H1 (cell line): Measurements from ENCODE around the gene CNTF. TPM values are rescaled to one million over a fixed set of nuclear protein-coding genes. Genes with fewer than 3 reads are reported as not detected.

Experiments used
- ATF3 ChIP-seq: IDR thresholded peaks from 2 replicates; pipeline ENCODE4 v1.6.1; 2011; ENCODE audit warnings: low read depth, mild to moderate bottlenecking, low read length; ENCODE audit not compliant: insufficient read depth
- CEBPB ChIP-seq: IDR thresholded peaks from 2 replicates; pipeline ENCODE4 v1.6.1; 2012; ENCODE audit warnings: low read depth, low read length
- CHD1 ChIP-seq: IDR thresholded peaks from 2 replicates; pipeline ENCODE4 v1.6.1; 2012; ENCODE audit warnings: low read depth, low read length, improper control_type of control experiment
- CREB1 ChIP-seq: IDR thresholded peaks from 2 replicates; pipeline ENCODE4 v1.6.1; 2012; ENCODE audit warnings: inconsistent platforms
- CTBP2 ChIP-seq: IDR thresholded peaks from 2 replicates; pipeline ENCODE4 v1.7.0; 2011; ENCODE audit warnings: borderline replicate concordance, mild to moderate bottlenecking, moderate library complexity, mixed read lengths, low read length; ENCODE audit not compliant: insufficient read depth, insufficient read length
- EP300 ChIP-seq, 2 experiments: IDR thresholded peaks; 1 replicate in 1 of 2; 2 replicates in 1 of 2; pipeline ENCODE4 v1.6.1; 2011 to 2012; ENCODE audit warnings: low read depth in 2 of 2, low read length in 2 of 2, mild to moderate bottlenecking in 2 of 2, borderline replicate concordance in 1 of 2, inconsistent platforms in 1 of 2, moderate library complexity in 1 of 2
- KDM5A ChIP-seq: fragments of 200-600 bp; IDR thresholded peaks from 2 replicates; pipeline ENCODE4 v1.7.1; 2012; ENCODE audit warnings: mild to moderate bottlenecking, low read length, inconsistent platforms, mixed read lengths
- MAFK ChIP-seq: IDR thresholded peaks from 2 replicates; pipeline ENCODE4 v1.6.1; 2012; ENCODE audit warnings: low read depth, mild to moderate bottlenecking, improper control_type of control experiment, low read length
- PHF8 ChIP-seq: fragments of 200-600 bp; sonication (generic); conservative IDR thresholded peaks from 2 replicates; pipeline ENCODE4 v1.7.1; 2012; ENCODE audit warnings: low read depth, mild to moderate bottlenecking, inconsistent platforms, low read length, moderate library complexity
- POLR2A ChIP-seq, 2 experiments: IDR thresholded peaks; 1 replicate in 1 of 2; 2 replicates in 1 of 2; pipeline ENCODE4 v1.6.1; 2011; ENCODE audit warnings: low read depth in 2 of 2, low read length in 2 of 2, mild to moderate bottlenecking in 2 of 2; ENCODE audit errors: control extremely low read depth in 1 of 2
- RAD21 ChIP-seq, 2 experiments: IDR thresholded peaks in 1 of 2; conservative IDR thresholded peaks in 1 of 2; 2 replicates each; pipeline ENCODE4 v1.6.1; 2011; ENCODE audit warnings: low read depth in 2 of 2, low read length in 2 of 2, improper control_type of control experiment in 1 of 2, inconsistent platforms in 1 of 2, mild to moderate bottlenecking in 1 of 2, moderate library complexity in 1 of 2
- RBBP5 ChIP-seq: IDR thresholded peaks from 2 replicates; pipeline ENCODE4 v1.7.1; 2012; ENCODE audit warnings: low read depth, mild to moderate bottlenecking, inconsistent platforms, low read length, moderate library complexity, borderline replicate concordance
- RNF2 ChIP-seq: fragments of 200-900, 300-1000 bp; sonication (generic); IDR thresholded peaks from 2 replicates; pipeline ENCODE4 v1.7.1; 2016; ENCODE audit warnings: borderline replicate concordance, low read depth, mild to moderate bottlenecking, antibody characterized with exemption, low read length; ENCODE audit not compliant: poor library complexity, severe bottlenecking; ENCODE audit errors: missing control alignments
- SAP30 ChIP-seq: fragments of 300-600 bp; sonication (generic); IDR thresholded peaks from 2 replicates; pipeline ENCODE4 v1.7.1; 2012; ENCODE audit warnings: low read length, moderate library complexity, mild to moderate bottlenecking, inconsistent platforms; ENCODE audit not compliant: insufficient read depth, insufficient replicate concordance
- polyA plus RNA-seq, 7 experiments: library from polyadenylated mRNA; depleted of rRNA in 3 of 7; stranded (reverse) in 5 of 7; unstranded in 2 of 7; fragments of >200 nt in 5 of 7; fragments of 200-250 nt in 2 of 7; gene quantifications; 1 replicate in 5 of 7; 2 replicates in 1 of 7; 4 replicates in 1 of 7; pipeline versions ENCODE4 v1.2.1 to v1.2.3, GENCODE V29; 2011 to 2013; ENCODE audit warnings: missing spikeins in 2 of 7, mixed read lengths in 2 of 7
- total RNA-seq: library from RNA; stranded (reverse); fragmentation: NEBNext Ultra II Directional; extraction: Animal tissue kit (Norgen Biotek cat#: 25700); gene quantifications from 2 replicates; pipeline ENCODE4 v1.2.1, GENCODE V29; 2021
- TF ChIP-seq, protein P1 (sequence below): IDR thresholded peaks from 2 replicates; pipeline ENCODE4 v1.6.1; 2012; ENCODE audit warnings: low read length, inconsistent platforms

The CNTF gene
- total and polyA plus RNA-seq, 2 of the 8 experiments (the other 6 are each of a cell fraction or from before 2014, with no cell fraction given) = 0.41 to 1.5 TPM

- peak; percentile 96 for TF ChIP-seq SAP30
- TF ChIP-seq, protein P1, sequence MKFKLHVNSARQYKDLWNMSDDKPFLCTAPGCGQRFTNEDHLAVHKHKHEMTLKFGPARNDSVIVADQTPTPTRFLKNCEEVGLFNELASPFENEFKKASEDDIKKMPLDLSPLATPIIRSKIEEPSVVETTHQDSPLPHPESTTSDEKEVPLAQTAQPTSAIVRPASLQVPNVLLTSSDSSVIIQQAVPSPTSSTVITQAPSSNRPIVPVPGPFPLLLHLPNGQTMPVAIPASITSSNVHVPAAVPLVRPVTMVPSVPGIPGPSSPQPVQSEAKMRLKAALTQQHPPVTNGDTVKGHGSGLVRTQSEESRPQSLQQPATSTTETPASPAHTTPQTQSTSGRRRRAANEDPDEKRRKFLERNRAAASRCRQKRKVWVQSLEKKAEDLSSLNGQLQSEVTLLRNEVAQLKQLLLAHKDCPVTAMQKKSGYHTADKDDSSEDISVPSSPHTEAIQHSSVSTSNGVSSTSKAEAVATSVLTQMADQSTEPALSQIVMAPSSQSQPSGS = no peak
- peak; percentile 63; the same call in 1 of the 2 replicates for TF ChIP-seq CREB1
- no peak for TF ChIP-seq RNF2
- no peak for TF ChIP-seq CHD1
- TF ChIP-seq CEBPB = 0 out of 2 replicates have a peak, but pooled peaks have one; percentile 12
- no peak for TF ChIP-seq CTBP2
- TF ChIP-seq RAD21 (IDR thresholded peaks at IDR 0.05 in 1 of 2, conservative IDR thresholded peaks at IDR 0.05 in 1 of 2; ENCODE audit: low read depth in 2 of 2, low read length in 2 of 2) = no peak
- TF ChIP-seq ATF3 = peak; percentile 85
- peak; percentile 84 for TF ChIP-seq RBBP5
- TF ChIP-seq PHF8 = peak; percentile 76
- no peak; a peak in 1 of 3 replicates for TF ChIP-seq EP300 (IDR thresholded peaks at IDR 0.05; ENCODE audit: borderline replicate concordance in 1 of 2, low read depth in 2 of 2, low read length in 2 of 2)
- TF ChIP-seq KDM5A = no peak
- TF ChIP-seq POLR2A (IDR thresholded peaks at IDR 0.05; ENCODE audit: control extremely low read depth in 1 of 2, low read depth in 2 of 2, low read length in 2 of 2) = peak; percentile 63 to 94
- TF ChIP-seq MAFK = no peak
Observed at GRCh38 chr11:58579192-58580129, 43.0 kb upstream of the CNTF start (continued).
